SK-N-SH (cell line): ENCODE results near the gene SLC6A2. TPM values are rescaled to one million over a fixed set of nuclear protein-coding genes. Genes with fewer than 3 reads are reported as not detected.

ENCODE experiments used
- CTCF ChIA-PET: fragments of 300-600, 350-600 bp; formaldehyde crosslinking; extraction: SDS; loops from one replicate; lab custom pipeline; 2021; lab: Yijun Ruan, JAX
- POLR2A ChIA-PET: fragments of 350-600 bp; sonication (Branson Sonifier 250); formaldehyde crosslinking; extraction: SDS; loops from one replicate; lab custom pipeline; 2020; ENCODE audit warnings: antibody characterized with exemption, inconsistent platforms; lab: Yijun Ruan, JAX
- DNase-seq: peaks from one replicate; pipeline ENCODE4 v3.0.0; 2012
- H2AFZ ChIP-seq: fragments of 200-600 bp; sonication (generic); 2 replicates; pipeline ENCODE4 v1.8.1; 2016; ENCODE audit warnings: antibody characterized with exemption, mild to moderate bottlenecking, low read depth
- H3F3A ChIP-seq: fragments of 200-600 bp; sonication (generic); replicated peaks from 2 replicates; pipeline ENCODE3; 2016; ENCODE audit warnings: antibody characterized with exemption, mild to moderate bottlenecking; ENCODE audit not compliant: insufficient read depth
- H3K27ac ChIP-seq, 2 experiments: fragments of 200-500 bp in 1 of 2; fragments of 200-600 bp in 1 of 2; sonication (Bioruptor generic) in 1 of 2; sonication (generic), shearing (Covaris generic) in 1 of 2; 2 replicates each; pipeline versions ENCODE4 v1.5.1 to v1.6.1; 2014 to 2016; ENCODE audit warnings: low read depth in 2 of 2, inconsistent platforms in 1 of 2, low read length in 1 of 2, mild to moderate bottlenecking in 1 of 2, mixed read lengths in 1 of 2
- H3K27me3 ChIP-seq: fragments of 200-600 bp; sonication (generic), shearing (Covaris generic); 2 replicates; pipeline ENCODE4 v1.6.1; 2016; ENCODE audit warnings: mixed run types; ENCODE audit not compliant: insufficient read depth
- H3K36me3 ChIP-seq, 2 experiments: fragments of 200-500 bp in 1 of 2; fragments of 200-600 bp in 1 of 2; sonication (Bioruptor generic) in 1 of 2; sonication (generic) in 1 of 2; replicated peaks in 1 of 2; 2 replicates each; pipeline versions ENCODE3 to v1.5.1; 2014 to 2016; ENCODE audit warnings: low read length in 1 of 2, mild to moderate bottlenecking in 1 of 2; ENCODE audit not compliant: insufficient read depth in 2 of 2, control insufficient read depth in 1 of 2
- H3K4me1 ChIP-seq, 2 experiments: fragments of 200-500 bp in 1 of 2; fragments of 200-600 bp in 1 of 2; sonication (Bioruptor generic) in 1 of 2; sonication (generic), shearing (Covaris generic) in 1 of 2; 2 replicates each; pipeline versions ENCODE4 v1.5.1 to v1.6.1; 2014 to 2016; ENCODE audit warnings: low read depth in 1 of 2, low read length in 1 of 2, mixed run types in 1 of 2; ENCODE audit not compliant: insufficient read depth in 2 of 2, control insufficient read depth in 1 of 2
- H3K4me2 ChIP-seq: fragments of 200-600 bp; sonication (generic), shearing (Covaris generic); 2 replicates; pipeline ENCODE4 v1.6.1; 2017; ENCODE audit warnings: mixed run types
- H3K4me3 ChIP-seq, 2 experiments: fragments of 200-500 bp in 1 of 2; fragments of 200-600 bp in 1 of 2; sonication (Bioruptor generic) in 1 of 2; sonication (generic), shearing (Covaris generic) in 1 of 2; 2 replicates each; pipeline versions ENCODE4 v1.5.1 to v1.8.1; 2014 to 2016; ENCODE audit warnings: low read depth in 2 of 2, inconsistent platforms in 1 of 2, low read length in 1 of 2, mild to moderate bottlenecking in 1 of 2, mixed read lengths in 1 of 2, moderate library complexity in 1 of 2
- H3K79me2 ChIP-seq: fragments of 200-600 bp; sonication (generic); 2 replicates; pipeline ENCODE4 v1.8.1; 2017; ENCODE audit warnings: mild to moderate bottlenecking; ENCODE audit not compliant: insufficient read depth
- H3K9ac ChIP-seq: fragments of 200-600 bp; sonication (generic); 2 replicates; pipeline ENCODE4 v1.6.1; 2017; ENCODE audit warnings: mixed run types
- H3K9me2 ChIP-seq: fragments of 200-600 bp; sonication (generic); 2 replicates; pipeline ENCODE4 v1.6.1; 2017; ENCODE audit warnings: mixed run types
- H3K9me3 ChIP-seq: fragments of 200-600 bp; sonication (generic); 2 replicates; pipeline ENCODE4 v1.6.1; 2017; ENCODE audit warnings: mixed run types, mild to moderate bottlenecking, moderate library complexity
- H4K20me1 ChIP-seq: fragments of 200-600 bp; sonication (generic); 2 replicates; pipeline ENCODE4 v1.6.1; 2017; ENCODE audit warnings: mild to moderate bottlenecking, mixed run types; ENCODE audit not compliant: insufficient read depth
- CHD2 ChIP-seq: fragments of 150-350 bp; IDR thresholded peaks from 2 replicates; pipeline ENCODE4 v1.6.1; 2018; ENCODE audit warnings: low read length; ENCODE audit not compliant: partially characterized antibody
- ELF1 ChIP-seq: IDR thresholded peaks from 2 replicates; pipeline ENCODE4 v1.4.0; 2012
- EP300 ChIP-seq, 2 experiments: IDR thresholded peaks; 2 replicates each; pipeline versions ENCODE4 v1.4.0 to v1.6.1; 2012; ENCODE audit warnings: borderline replicate concordance in 1 of 2, low read depth in 1 of 2, low read length in 1 of 2
- EZH2phosphoT487 ChIP-seq: fragments of 200-600 bp; sonication (generic); IDR thresholded peaks from 2 replicates; pipeline ENCODE4 v1.6.1; 2017; ENCODE audit warnings: low read depth, mixed run types, mild to moderate bottlenecking, antibody characterized with exemption, moderate library complexity, borderline replicate concordance
- FOSL2 ChIP-seq: IDR thresholded peaks from 2 replicates; pipeline ENCODE4 v1.4.0; 2012; ENCODE audit warnings: low read depth, mild to moderate bottlenecking, moderate library complexity, borderline replicate concordance
- GABPA ChIP-seq: IDR thresholded peaks from 2 replicates; pipeline ENCODE4 v1.4.0; 2012; ENCODE audit warnings: low read depth, mild to moderate bottlenecking
- GATA2 ChIP-seq: sonication (generic); formaldehyde crosslinking; IDR thresholded peaks from 2 replicates; pipeline ENCODE4 v1.5.0; 2020; ENCODE audit warnings: mild to moderate bottlenecking, missing genetic modification reagents
- JUND ChIP-seq: IDR thresholded peaks from 2 replicates; pipeline ENCODE4 v1.4.0; 2012
- MEF2A ChIP-seq: IDR thresholded peaks from 2 replicates; pipeline ENCODE4 v1.4.0; 2012; ENCODE audit warnings: low read depth, borderline replicate concordance
- MXI1 ChIP-seq: IDR thresholded peaks from 2 replicates; pipeline ENCODE4 v1.6.1; 2012; ENCODE audit warnings: mild to moderate bottlenecking, low read depth, low read length, improper control_type of control experiment
- NFIC ChIP-seq: IDR thresholded peaks from 2 replicates; pipeline ENCODE4 v1.4.0; 2012; ENCODE audit warnings: borderline replicate concordance
- NRF1 ChIP-seq: IDR thresholded peaks from 2 replicates; pipeline ENCODE4 v1.6.1; 2012; ENCODE audit warnings: low read depth, mild to moderate bottlenecking, low read length
- POLR2AphosphoS5 ChIP-seq: IDR thresholded peaks from 2 replicates; pipeline ENCODE4 v1.6.1; 2012; ENCODE audit warnings: low read depth, low read length
- RCOR1 ChIP-seq: fragments of 150-350 bp; IDR thresholded peaks from 2 replicates; pipeline ENCODE4 v1.6.1; 2017; ENCODE audit warnings: antibody characterized with exemption, low read length
- RFX5 ChIP-seq: IDR thresholded peaks from 2 replicates; pipeline ENCODE4 v1.6.1; 2012; ENCODE audit warnings: mild to moderate bottlenecking, improper control_type of control experiment, low read length
- SMC3 ChIP-seq: IDR thresholded peaks from 2 replicates; pipeline ENCODE4 v1.6.1; 2012; ENCODE audit warnings: low read depth, low read length, improper control_type of control experiment
- TCF12 ChIP-seq: IDR thresholded peaks from 2 replicates; pipeline ENCODE4 v1.4.0; 2012
- TEAD4 ChIP-seq: IDR thresholded peaks from 2 replicates; pipeline ENCODE4 v1.4.0; 2012; ENCODE audit warnings: mild to moderate bottlenecking, borderline replicate concordance; ENCODE audit not compliant: insufficient read depth
- USF2 ChIP-seq: fragments of 150-350 bp; IDR thresholded peaks from 2 replicates; pipeline ENCODE4 v1.6.1; 2017; ENCODE audit warnings: antibody characterized with exemption, low read length, low read depth, borderline replicate concordance
- ZBTB33 ChIP-seq: IDR thresholded peaks from 2 replicates; pipeline ENCODE4 v1.4.0; 2012; ENCODE audit warnings: low read depth, borderline replicate concordance
- WGBS: methylation state at CpG from one replicate; pipeline ENCODE4 v1.1.6; 2017; ENCODE audit warnings: low lambda C conversion rate; 5-methylcytosine and 5-hydroxymethylcytosine counted together
- polyA plus RNA-seq, 3 experiments: library from polyadenylated mRNA; depleted of rRNA; stranded (reverse); fragments of >200 nt; gene quantifications; 2 replicates each; pipeline ENCODE4 v1.2.3, GENCODE V29; 2012
- TF ChIP-seq, protein P1 (sequence below): IDR thresholded peaks from 2 replicates; pipeline ENCODE4 v1.4.0; 2012; ENCODE audit warnings: low read depth, borderline replicate concordance
- TF ChIP-seq, protein P2 (sequence below): fragments of 150-350 bp; IDR thresholded peaks from 2 replicates; pipeline ENCODE4 v1.6.1; 2016; ENCODE audit warnings: mild to moderate bottlenecking, low read depth, low read length
- TF ChIP-seq, protein P3 (sequence below): IDR thresholded peaks from 2 replicates; pipeline ENCODE4 v1.4.0; 2012; ENCODE audit warnings: low read depth
- TF ChIP-seq, protein P4 (sequence below): IDR thresholded peaks from 2 replicates; pipeline ENCODE4; 2012

SLC6A2 gene
- polyA plus RNA-seq (2012; rRNA removed): 3.3 and 12.7 TPM in 2 replicates
- 5.3 and 12.1 TPM in 2 replicates for polyA plus RNA-seq (2012; cell fraction: cytosol; rRNA removed)
- polyA plus RNA-seq (2012; cell fraction: nucleus; rRNA removed): 17.7 and 23.1 TPM in 2 replicates

- H2AFZ ChIP-seq: no peak within 1 kb of the TSS
- peak within 1 kb of the TSS in 1 of 2 experiments; percentile 59; a peak in 2 of 4 replicates for H3K4me3 ChIP-seq
- peak; percentile 95 for DNase-seq
- H3K4me1 ChIP-seq: peaks cover 0 to 58% of the 10 kb centered on the region in 2 experiments; a peak in 2 of 4 replicates
- CTCF ChIA-PET: interaction anchor here (0.9 to 5.3 kb wide), 9 partner anchors 10 to 781 kb away, joined by 3 to 51 read pairs (median 3); no protein-coding TSS in a partner anchor
- TF ChIP-seq ZBTB33 (no peak), POLR2AphosphoS5 (no peak), RFX5 (no peak), NRF1 (no peak), USF2 (no peak), ELF1 (no peak), SMC3 (no peak), GABPA (no peak), MXI1 (peak; percentile 76), GATA2 (CRISPR knock-in tag) (peak; percentile 71; the same call in 1 of the 2 replicates), NFIC (no peak), FOSL2 (no peak), JUND (no peak), TCF12 (peak; percentile 29; the same call in 1 of the 2 replicates), EZH2phosphoT487 (no peak), CHD2 (peak; percentile 75), MEF2A (no peak), RCOR1 (peak; percentile 59; the same call in 1 of the 2 replicates), TEAD4 (no peak), EP300 (IDR thresholded peaks at IDR 0.05; ENCODE audit: borderline replicate concordance in 1 of 2, low read depth in 1 of 2, low read length in 1 of 2) (peak in 1 of 2 experiments; percentile 90; a peak in 2 of 4 replicates)
- TF ChIP-seq, protein P1, sequence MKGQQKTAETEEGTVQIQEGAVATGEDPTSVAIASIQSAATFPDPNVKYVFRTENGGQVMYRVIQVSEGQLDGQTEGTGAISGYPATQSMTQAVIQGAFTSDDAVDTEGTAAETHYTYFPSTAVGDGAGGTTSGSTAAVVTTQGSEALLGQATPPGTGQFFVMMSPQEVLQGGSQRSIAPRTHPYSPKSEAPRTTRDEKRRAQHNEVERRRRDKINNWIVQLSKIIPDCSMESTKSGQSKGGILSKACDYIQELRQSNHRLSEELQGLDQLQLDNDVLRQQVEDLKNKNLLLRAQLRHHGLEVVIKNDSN: no peak
- TF ChIP-seq, protein P2, sequence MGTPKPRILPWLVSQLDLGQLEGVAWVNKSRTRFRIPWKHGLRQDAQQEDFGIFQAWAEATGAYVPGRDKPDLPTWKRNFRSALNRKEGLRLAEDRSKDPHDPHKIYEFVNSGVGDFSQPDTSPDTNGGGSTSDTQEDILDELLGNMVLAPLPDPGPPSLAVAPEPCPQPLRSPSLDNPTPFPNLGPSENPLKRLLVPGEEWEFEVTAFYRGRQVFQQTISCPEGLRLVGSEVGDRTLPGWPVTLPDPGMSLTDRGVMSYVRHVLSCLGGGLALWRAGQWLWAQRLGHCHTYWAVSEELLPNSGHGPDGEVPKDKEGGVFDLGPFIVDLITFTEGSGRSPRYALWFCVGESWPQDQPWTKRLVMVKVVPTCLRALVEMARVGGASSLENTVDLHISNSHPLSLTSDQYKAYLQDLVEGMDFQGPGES: no peak
- TF ChIP-seq, protein P3, sequence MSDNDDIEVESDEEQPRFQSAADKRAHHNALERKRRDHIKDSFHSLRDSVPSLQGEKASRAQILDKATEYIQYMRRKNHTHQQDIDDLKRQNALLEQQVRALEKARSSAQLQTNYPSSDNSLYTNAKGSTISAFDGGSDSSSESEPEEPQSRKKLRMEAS: no peak
- TF ChIP-seq, protein P4, sequence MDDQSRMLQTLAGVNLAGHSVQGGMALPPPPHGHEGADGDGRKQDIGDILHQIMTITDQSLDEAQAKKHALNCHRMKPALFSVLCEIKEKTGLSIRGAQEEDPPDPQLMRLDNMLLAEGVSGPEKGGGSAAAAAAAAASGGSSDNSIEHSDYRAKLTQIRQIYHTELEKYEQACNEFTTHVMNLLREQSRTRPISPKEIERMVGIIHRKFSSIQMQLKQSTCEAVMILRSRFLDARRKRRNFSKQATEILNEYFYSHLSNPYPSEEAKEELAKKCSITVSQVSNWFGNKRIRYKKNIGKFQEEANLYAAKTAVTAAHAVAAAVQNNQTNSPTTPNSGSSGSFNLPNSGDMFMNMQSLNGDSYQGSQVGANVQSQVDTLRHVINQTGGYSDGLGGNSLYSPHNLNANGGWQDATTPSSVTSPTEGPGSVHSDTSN: no peak
- peaks cover 0 to 7% of the 10 kb centered on the region in 2 experiments for H3K36me3 ChIP-seq
- H3K9me2 ChIP-seq: no peaks in the 10 kb centered on the region
- no peaks in the 10 kb centered on the region for H3F3A ChIP-seq
- H3K9me3 ChIP-seq: no peaks in the 10 kb centered on the region
- H3K9ac ChIP-seq: no peak within 1 kb of the TSS
- H3K27ac ChIP-seq: peak within 1 kb of the TSS; percentile 22 to 100; a peak in 2 of 4 replicates
- POLR2A ChIA-PET: interaction anchor here (0.6 to 2.0 kb wide), 12 partner anchors 13 to 177 kb away, joined by 3 to 10 read pairs (median 3); partner anchors contain the start of gene MMP2
- no peaks in the 10 kb centered on the region for H4K20me1 ChIP-seq
- peaks cover 12% of the 10 kb centered on the region for H3K27me3 ChIP-seq
- H3K79me2 ChIP-seq: no peaks in the 10 kb centered on the region
- 11% methylated on average over 41 of the region's 71 CpGs for WGBS
- H3K4me2 ChIP-seq: no peak within 1 kb of the TSS
Measured at GRCh38 chr16:55655897-55656681, at the start of gene SLC6A2. SLC6A2 (plus strand) TSS chr16:55655988; CDS start chr16:55656695, 707 bp downstream.
